ENCODE data around the gene SORBS2. TPM values are rescaled to one million over a fixed set of nuclear protein-coding genes. Genes with fewer than 3 reads are reported as not detected.

Gene SORBS2
- total RNA-seq, 2 donors from 2014 or later: 7.0 to 13.8 TPM

DNA sequence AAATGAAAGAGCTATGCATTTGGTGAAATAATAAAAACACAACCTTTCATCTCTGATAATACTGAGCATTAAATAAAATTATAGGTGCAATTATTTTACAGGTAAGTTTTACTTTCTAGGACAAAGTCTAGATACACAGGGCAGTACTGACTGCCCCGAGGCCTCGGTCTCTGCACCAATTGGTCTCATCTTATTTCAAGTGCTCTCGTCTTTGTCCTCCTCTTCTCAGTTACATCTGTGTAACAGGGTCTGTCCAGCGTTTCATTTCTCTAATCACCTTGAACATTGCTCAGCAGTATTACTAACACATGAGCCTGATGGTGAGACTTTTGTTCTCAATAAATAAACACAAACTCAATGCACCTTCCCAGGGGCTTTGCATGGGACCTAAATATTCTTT is 44.5 kb downstream of the SORBS2 start:
- no peaks in the 10 kb centered on the region for H3K27me3 Mint-ChIP-seq (ENCODE audit: insufficient read depth)

DNA sequence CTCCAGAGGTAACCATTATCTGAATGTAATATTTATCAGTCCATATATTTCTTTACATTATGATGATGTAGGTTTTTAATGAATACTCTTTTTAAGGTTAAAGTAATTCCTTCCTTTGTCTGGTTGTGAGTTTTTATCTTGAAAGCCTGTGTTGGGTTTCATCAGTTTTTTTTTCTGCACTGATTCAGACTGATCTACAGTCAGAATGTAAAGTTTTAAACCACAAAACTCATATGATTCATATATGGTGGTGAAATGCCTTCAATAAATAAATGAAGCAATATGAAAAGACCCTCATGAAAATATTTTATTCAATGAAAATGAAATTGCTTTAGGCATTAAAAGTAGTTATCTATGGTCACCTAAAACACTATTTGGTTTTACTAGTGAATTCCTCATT is 47.1 kb downstream of the SORBS2 start:
- H3K9me3 ChIP-seq (ENCODE audit: control insufficient read depth, low read length): no peaks in the 10 kb centered on the region
- no peak overlapping the region for H3K27ac ChIP-seq (ENCODE audit: low read depth, low read length)
- H3K9ac ChIP-seq (ENCODE audit: extremely low read depth, low read length, poor library complexity, severe bottlenecking): no peak overlapping the region
- no peak overlapping the region for H3K4me3 Mint-ChIP-seq
- H3K27me3 Mint-ChIP-seq (ENCODE audit: insufficient read depth): no peaks in the 10 kb centered on the region
- TF ChIP-seq, protein P1, sequence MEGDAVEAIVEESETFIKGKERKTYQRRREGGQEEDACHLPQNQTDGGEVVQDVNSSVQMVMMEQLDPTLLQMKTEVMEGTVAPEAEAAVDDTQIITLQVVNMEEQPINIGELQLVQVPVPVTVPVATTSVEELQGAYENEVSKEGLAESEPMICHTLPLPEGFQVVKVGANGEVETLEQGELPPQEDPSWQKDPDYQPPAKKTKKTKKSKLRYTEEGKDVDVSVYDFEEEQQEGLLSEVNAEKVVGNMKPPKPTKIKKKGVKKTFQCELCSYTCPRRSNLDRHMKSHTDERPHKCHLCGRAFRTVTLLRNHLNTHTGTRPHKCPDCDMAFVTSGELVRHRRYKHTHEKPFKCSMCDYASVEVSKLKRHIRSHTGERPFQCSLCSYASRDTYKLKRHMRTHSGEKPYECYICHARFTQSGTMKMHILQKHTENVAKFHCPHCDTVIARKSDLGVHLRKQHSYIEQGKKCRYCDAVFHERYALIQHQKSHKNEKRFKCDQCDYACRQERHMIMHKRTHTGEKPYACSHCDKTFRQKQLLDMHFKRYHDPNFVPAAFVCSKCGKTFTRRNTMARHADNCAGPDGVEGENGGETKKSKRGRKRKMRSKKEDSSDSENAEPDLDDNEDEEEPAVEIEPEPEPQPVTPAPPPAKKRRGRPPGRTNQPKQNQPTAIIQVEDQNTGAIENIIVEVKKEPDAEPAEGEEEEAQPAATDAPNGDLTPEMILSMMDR (conservative IDR thresholded peaks at IDR 0.05): no peak
- no peak for DNase-seq
- H3K4me1 ChIP-seq (ENCODE audit: control insufficient read depth, insufficient read depth, low read length): no peaks in the 10 kb centered on the region
- H3K4me3 ChIP-seq (ENCODE audit: low read length): no peak overlapping the region
- no peaks in the 10 kb centered on the region for H3K9me3 Mint-ChIP-seq
- H3K36me3 ChIP-seq (ENCODE audit: control insufficient read depth, insufficient read depth, low read length): no peaks in the 10 kb centered on the region
- no peaks in the 10 kb centered on the region for H3K36me3 Mint-ChIP-seq (ENCODE audit: low read depth)
- no peaks in the 10 kb centered on the region for H3K4me1 Mint-ChIP-seq
- H3K27me3 ChIP-seq (ENCODE audit: control insufficient read depth, insufficient read depth, low read length, poor library complexity, severe bottlenecking): no peaks in the 10 kb centered on the region
- H3K27ac Mint-ChIP-seq: no peak overlapping the region

More for the DNA sequence above, 44.5 kb downstream of the SORBS2 start:
- TF ChIP-seq, protein P1 (conservative IDR thresholded peaks at IDR 0.05): no peak
- no peak overlapping the region for H3K27ac Mint-ChIP-seq
- no peaks in the 10 kb centered on the region for H3K36me3 ChIP-seq (ENCODE audit: control insufficient read depth, insufficient read depth, low read length)
- no peaks in the 10 kb centered on the region for H3K9me3 ChIP-seq (ENCODE audit: control insufficient read depth, low read length)
- H3K4me1 Mint-ChIP-seq: no peaks in the 10 kb centered on the region
- H3K27ac ChIP-seq (ENCODE audit: low read depth, low read length): no peak overlapping the region
- H3K36me3 Mint-ChIP-seq (ENCODE audit: low read depth): no peaks in the 10 kb centered on the region
- no peak overlapping the region for H3K4me3 ChIP-seq (ENCODE audit: low read length)
- H3K4me3 Mint-ChIP-seq: no peak overlapping the region
- H3K9me3 Mint-ChIP-seq: peaks cover 2% of the 10 kb centered on the region
- no peaks in the 10 kb centered on the region for H3K27me3 ChIP-seq (ENCODE audit: control insufficient read depth, insufficient read depth, low read length, poor library complexity, severe bottlenecking)
- no peak for DNase-seq
- 88 to 91% methylated on average over 4 of the region's 4 CpGs for WGBS, 2 experiments (ENCODE audit: insufficient coverage in 1 of 2, insufficient read length in 1 of 2)
- H3K4me1 ChIP-seq (ENCODE audit: control insufficient read depth, insufficient read depth, low read length): no peaks in the 10 kb centered on the region
- no peak overlapping the region for H3K9ac ChIP-seq (ENCODE audit: extremely low read depth, low read length, poor library complexity, severe bottlenecking)

DNA sequence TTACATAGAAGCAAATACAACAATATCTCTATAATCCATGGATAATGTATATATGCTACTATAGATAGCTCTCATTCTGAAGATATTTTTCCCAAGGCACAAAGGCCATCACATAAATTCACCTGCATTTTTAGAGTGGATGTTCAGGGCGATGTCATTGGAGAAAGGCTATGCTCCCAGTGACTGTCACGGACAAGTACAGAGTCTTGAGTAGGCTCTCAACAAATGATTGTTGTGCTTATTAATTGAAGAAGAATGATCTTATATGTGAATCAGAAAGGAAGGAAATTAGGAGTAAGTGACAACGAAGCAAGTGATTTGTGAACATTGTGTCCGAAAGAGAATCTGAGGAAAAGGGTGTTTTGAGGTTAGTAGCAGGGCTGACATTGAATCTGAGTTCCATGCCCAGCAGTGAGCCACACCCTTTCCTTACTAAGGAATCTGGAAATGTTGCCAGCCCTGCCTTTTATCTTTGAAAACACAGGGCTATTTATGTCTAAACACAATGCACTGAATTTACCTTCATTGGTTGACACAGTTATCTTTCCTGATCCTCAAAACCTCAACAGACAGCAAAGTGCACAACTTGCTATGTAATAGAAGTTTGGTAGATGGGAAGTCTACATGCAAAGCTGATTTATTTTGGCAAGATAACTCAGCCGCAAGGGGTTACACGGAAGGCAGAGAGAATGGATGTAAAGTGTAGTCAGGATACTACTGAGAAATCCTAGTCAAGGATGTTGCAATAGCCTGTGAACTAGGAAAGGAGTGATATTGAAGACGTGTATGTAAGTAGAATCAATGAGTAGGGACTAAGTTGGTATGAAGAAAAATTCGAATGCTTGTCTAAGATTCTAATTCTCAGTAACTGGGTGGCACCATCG is 50.4 kb downstream of the SORBS2 start:
- TF ChIP-seq, protein P1 (conservative IDR thresholded peaks at IDR 0.05): no peak
- no peaks in the 10 kb centered on the region for H3K27me3 Mint-ChIP-seq (ENCODE audit: insufficient read depth)
- H3K4me3 Mint-ChIP-seq: no peak overlapping the region
- Histone ChIP-seq H3K4me3 (ENCODE audit: low read length) (no peak overlapping the region), H3K9ac (ENCODE audit: extremely low read depth, low read length, poor library complexity, severe bottlenecking) (no peak overlapping the region), H3K27ac (ENCODE audit: low read depth, low read length) (no peak overlapping the region), H3K36me3 (ENCODE audit: control insufficient read depth, insufficient read depth, low read length) (no peaks in the 10 kb centered on the region), H3K9me3 (ENCODE audit: control insufficient read depth, low read length) (no peaks in the 10 kb centered on the region), H3K4me1 (ENCODE audit: control insufficient read depth, insufficient read depth, low read length) (no peaks in the 10 kb centered on the region), H3K27me3 (ENCODE audit: control insufficient read depth, insufficient read depth, low read length, poor library complexity, severe bottlenecking) (no peaks in the 10 kb centered on the region)
- peaks cover 9% of the 10 kb centered on the region for H3K4me1 Mint-ChIP-seq
- no peak for DNase-seq
- H3K9me3 Mint-ChIP-seq: no peaks in the 10 kb centered on the region
- H3K36me3 Mint-ChIP-seq (ENCODE audit: low read depth): no peaks in the 10 kb centered on the region
- WGBS, 2 experiments (ENCODE audit: insufficient coverage in 1 of 2, insufficient read length in 1 of 2): 91 to 94% methylated on average over 8 to 9 of the region's 9 CpGs
- no peak overlapping the region for H3K27ac Mint-ChIP-seq

Data from endodermal cell (in vitro differentiated cells).